HG02798 (cell line): ENCODE measurements around the gene OS9.
A peak's percentile ranks its signal among the peaks of the same experiment; 100 is the strongest.

ENCODE experiments used
- ATAC-seq: cut with Tn5 transposase; IDR thresholded peaks from one replicate; pipeline ENCODE4 v1.9.1; 2021; ENCODE audit warnings: mild to moderate bottlenecking; ENCODE audit not compliant: unreplicated experiment, poor library complexity

The OS9 gene

GRCh38 chr12:57760347-57760982, 66.5 kb downstream of the OS9 start:
- no peak for ATAC-seq

GRCh38 chr12:57761391-57761998, 67.6 kb downstream of the OS9 start:
- no peak for ATAC-seq

GRCh38 chr12:57762463-57762862, 68.5 kb downstream of the OS9 start:
- ATAC-seq, result no peak

- ATAC-seq, result no peak
Measured at GRCh38 chr12:57763881-57764661, 70.1 kb downstream of the OS9 start.

- peak; percentile 8 for ATAC-seq
Measured at GRCh38 chr12:57764662-57765002, 70.7 kb downstream of the OS9 start.

GRCh38 chr12:57765003-57765697, 71.2 kb downstream of the OS9 start:
- peak; percentile 72 for ATAC-seq

GRCh38 chr12:57765698-57766463, 71.9 kb downstream of the OS9 start:
- no peak for ATAC-seq

GRCh38 chr12:57766464-57767304, 72.8 kb downstream of the OS9 start, which contains the start of gene CYP27B1:
CYP27B1 (minus strand) TSS chr12:57767078; CDS start chr12:57767041, 37 bp downstream.
- no peak for ATAC-seq

GRCh38 chr12:57767305-57767698, 73.4 kb downstream of the OS9 start:
- ATAC-seq, result no peak

- no peak for ATAC-seq
Measured at GRCh38 chr12:57767876-57768275, 73.9 kb downstream of the OS9 start.

GRCh38 chr12:57769594-57769993, 75.7 kb downstream of the OS9 start:
- ATAC-seq, result no peak

- no peak for ATAC-seq
Measured at GRCh38 chr12:57770734-57771133, 76.8 kb downstream of the OS9 start.
